Neural crest cell (in vitro differentiated cells): ENCODE measurements around the gene PCNP. TPM values are rescaled to one million over a fixed set of nuclear protein-coding genes. Genes with fewer than 3 reads are reported as not detected.

Experiments used
- DNase-seq: peaks from one replicate; pipeline ENCODE4 v3.0.0; 2021; ENCODE audit warnings: low read depth, mixed read lengths, low spot score
- H3K27ac Mint-ChIP-seq: one replicate; pipeline ENCODE4 v1.8.0; 2021; ENCODE audit warnings: mild to moderate bottlenecking, mixed read lengths; ENCODE audit not compliant: unreplicated experiment
- H3K27me3 Mint-ChIP-seq: 2 replicates; pipeline ENCODE4 v1.8.0; 2021; ENCODE audit warnings: low read depth, mild to moderate bottlenecking, mixed read lengths
- H3K36me3 Mint-ChIP-seq: 2 replicates; pipeline ENCODE4 v1.8.0; 2021; ENCODE audit warnings: low read depth, mild to moderate bottlenecking, mixed read lengths
- H3K4me1 Mint-ChIP-seq: 2 replicates; pipeline ENCODE4 v1.8.0; 2021; ENCODE audit warnings: mixed read lengths
- H3K4me3 Mint-ChIP-seq: one replicate; pipeline ENCODE4 v1.8.0; 2021; ENCODE audit warnings: mild to moderate bottlenecking, mixed read lengths
- H3K9me3 Mint-ChIP-seq: 2 replicates; pipeline ENCODE4 v1.8.0; 2021; ENCODE audit warnings: mixed read lengths
- CTCF ChIP-seq: fragments of 200-600 bp; sonication (generic); conservative IDR thresholded peaks from 2 replicates; pipeline ENCODE4 v1.5.0; 2021; ENCODE audit warnings: antibody characterized with exemption, mild to moderate bottlenecking
- long read RNA-seq: library from polyadenylated mRNA; unstranded; transcript quantifications from one replicate; pipeline ENCODE4 v2.0.0, GENCODE V29; 2020
- total RNA-seq: library from RNA; stranded (reverse); gene quantifications from 2 replicates; pipeline ENCODE4 v1.2.1, GENCODE V29; 2021

Gene PCNP, protein sequence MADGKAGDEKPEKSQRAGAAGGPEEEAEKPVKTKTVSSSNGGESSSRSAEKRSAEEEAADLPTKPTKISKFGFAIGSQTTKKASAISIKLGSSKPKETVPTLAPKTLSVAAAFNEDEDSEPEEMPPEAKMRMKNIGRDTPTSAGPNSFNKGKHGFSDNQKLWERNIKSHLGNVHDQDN
- 153 and 167 TPM in 2 replicates for total RNA-seq
- long read RNA-seq, transcript PCNP-201 (5 exons, 2,342 nt), result major isoform, 288 of 469 reads
- long read RNA-seq, transcript PCNP-202 (5 exons, 2,165 nt), result minor isoform, 89 of 469 reads
- long read RNA-seq, transcript PCNP-206 (3 exons, 742 nt), result minor isoform, 7 of 469 reads
- long read RNA-seq, transcript PCNP-204 (4 exons, 2,028 nt), result minor isoform, 21 of 469 reads
- long read RNA-seq, partial matches to known transcripts, result 14 of 469 reads
- long read RNA-seq, other reads (novel, unspliced or antisense), result 43 of 469 reads

DNA sequence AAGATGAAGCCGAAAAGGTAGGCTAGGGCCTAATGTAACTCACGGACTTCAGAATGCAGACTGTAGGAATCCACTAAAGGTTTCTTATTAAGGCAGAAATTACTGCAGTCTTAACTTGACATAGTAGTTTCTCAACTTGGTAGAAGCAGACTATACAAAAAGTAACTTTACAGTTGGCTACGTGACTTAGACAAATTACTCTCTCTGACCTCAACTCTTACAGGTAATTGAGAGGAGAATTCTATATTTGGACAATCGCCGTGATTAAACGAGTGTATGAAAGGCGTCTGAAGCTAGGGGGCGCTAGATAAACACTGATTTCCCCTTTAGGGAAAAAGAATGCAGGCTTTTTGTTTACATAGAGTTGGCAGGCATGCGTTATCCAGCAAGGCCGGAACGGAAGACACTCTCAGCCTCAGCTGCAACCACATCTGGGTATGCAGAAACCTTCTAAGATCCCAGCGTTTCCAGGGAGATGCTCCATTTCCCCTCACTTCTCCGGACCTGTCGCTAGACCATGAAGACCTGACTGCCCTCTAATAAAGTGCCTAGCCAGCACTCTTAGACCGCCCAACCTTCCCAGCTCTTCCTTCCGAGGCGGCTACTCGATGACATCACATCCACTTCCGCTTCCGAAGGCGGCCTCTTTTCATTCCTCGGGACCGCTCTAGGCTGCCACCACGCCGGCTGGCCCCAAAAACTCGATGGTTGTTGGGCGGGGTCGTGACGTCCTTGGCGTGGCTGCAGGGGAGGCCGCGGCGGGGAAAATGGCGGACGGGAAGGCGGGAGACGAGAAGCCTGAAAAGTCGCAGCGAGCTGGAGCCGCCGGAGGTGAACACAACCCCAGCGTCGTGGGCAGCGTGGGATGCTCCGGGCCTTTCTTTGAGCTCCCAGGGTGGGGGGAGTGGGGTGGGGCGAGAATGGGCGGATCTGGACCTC is at the start of gene PCNP:
Gene PCNP (plus strand): TSS at position 732 of the 939 bp plus-strand sequence. CDS start 36 bp downstream, at position 768.
- H3K4me3 Mint-ChIP-seq, result peak within 1 kb of the TSS; percentile 95
- peaks cover 8% of the 10 kb centered on the region for H3K36me3 Mint-ChIP-seq
- peak; percentile 97 for TF ChIP-seq CTCF
- peak within 1 kb of the TSS; percentile 100 for H3K27ac Mint-ChIP-seq
- peaks cover 34% of the 10 kb centered on the region for H3K4me1 Mint-ChIP-seq
- H3K27me3 Mint-ChIP-seq, result no peaks in the 10 kb centered on the region
- peak; percentile 99 for DNase-seq
- no peaks in the 10 kb centered on the region for H3K9me3 Mint-ChIP-seq

DNA sequence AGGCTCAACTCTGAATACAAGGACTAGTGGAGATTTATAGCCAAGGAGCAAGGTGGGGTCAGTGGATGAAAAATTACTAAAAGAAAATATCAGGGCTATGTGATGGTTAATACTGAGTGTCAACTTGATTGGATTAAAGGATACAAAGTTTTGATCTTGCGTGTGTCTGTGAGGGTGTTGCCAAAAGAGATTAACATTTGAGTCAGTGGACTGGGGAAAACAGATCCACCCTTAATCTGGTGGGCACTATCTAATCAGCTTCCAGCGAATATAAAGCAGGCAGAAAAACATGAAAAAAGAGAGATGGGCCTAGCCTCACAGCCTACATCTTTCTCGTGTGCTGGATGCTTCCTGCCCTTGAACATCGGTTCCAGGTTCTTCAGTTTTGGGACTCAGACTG is 46.5 kb upstream of the PCNP start:
- no peak overlapping the region for H3K27ac Mint-ChIP-seq

DNA sequence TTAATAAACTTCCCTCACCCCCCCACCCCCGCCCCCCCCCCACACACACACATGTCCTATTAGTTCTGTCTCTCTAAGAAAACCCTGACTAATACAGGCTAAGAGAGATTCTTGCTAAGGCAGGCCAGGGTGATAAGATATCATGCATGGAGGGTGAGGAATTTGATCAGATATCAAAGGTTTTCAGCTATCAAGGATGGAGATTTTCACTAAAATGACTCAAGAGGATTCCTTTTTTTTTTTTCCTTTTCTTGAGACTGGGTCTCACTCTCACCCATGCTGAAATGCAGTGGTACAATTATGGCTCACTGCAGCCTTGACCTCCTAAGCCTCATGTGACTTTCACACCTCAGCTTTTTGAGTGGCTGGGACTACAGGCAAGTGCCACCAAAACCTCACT is 46.1 kb upstream of the PCNP start:
- H3K36me3 Mint-ChIP-seq, result no peaks in the 10 kb centered on the region
- TF ChIP-seq CTCF, result no peak
- no peaks in the 10 kb centered on the region for H3K27me3 Mint-ChIP-seq
- no peak overlapping the region for H3K27ac Mint-ChIP-seq
- DNase-seq, result no peak
- H3K4me3 Mint-ChIP-seq, result no peak overlapping the region
- no peaks in the 10 kb centered on the region for H3K4me1 Mint-ChIP-seq
- H3K9me3 Mint-ChIP-seq, result peaks cover 3% of the 10 kb centered on the region

More for the DNA sequence above, 46.5 kb upstream of the PCNP start:
- H3K4me1 Mint-ChIP-seq, result no peaks in the 10 kb centered on the region
- H3K36me3 Mint-ChIP-seq, result no peaks in the 10 kb centered on the region
- no peak overlapping the region for H3K4me3 Mint-ChIP-seq
- no peak for DNase-seq
- H3K27me3 Mint-ChIP-seq, result peaks cover under 1% of the 10 kb centered on the region
- TF ChIP-seq CTCF, result no peak
- H3K9me3 Mint-ChIP-seq, result peaks cover 3% of the 10 kb centered on the region

DNA sequence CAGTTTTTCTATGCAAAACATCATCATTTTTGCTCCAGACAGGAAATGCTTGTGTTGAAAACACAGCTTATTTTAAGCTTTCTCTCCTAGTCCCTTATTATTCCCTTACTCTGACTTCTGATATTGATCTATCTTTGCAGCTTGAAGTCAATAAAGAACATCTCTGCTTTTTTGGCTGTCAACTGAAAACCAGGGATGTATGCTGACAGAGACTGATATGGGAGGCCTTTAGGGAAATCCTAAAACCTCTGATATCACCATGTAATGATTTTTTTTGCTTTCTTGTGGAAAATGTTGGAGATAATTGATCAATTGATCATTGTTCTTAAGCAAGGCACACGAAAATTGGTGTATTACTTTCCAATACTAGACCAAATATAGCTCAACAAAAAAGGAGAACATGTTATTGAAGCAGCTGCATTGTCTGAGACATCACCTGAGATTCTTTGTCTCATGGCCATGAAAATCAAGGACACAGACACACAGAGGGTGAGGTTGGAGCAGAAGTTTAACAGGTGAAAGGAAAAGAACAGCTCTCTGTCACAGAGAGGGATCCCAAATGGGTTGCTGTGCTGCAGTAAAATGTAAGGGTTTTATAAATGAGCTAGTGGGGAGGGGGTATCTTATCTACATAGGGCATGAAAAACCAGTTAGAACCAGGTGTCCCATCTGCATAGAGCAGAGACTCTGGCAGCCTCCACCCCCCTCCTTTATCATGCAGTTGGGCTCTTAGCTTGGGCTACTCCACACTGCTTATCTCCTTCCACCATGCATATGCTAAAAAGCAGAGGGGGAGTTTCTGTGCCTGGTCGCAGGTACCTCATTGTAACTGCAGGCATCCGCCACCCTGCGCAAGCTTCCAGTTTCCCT is 43.9 kb upstream of the PCNP start:
- Mint-ChIP-seq H3K4me1 (no peaks in the 10 kb centered on the region), H3K4me3 (no peak overlapping the region), H3K9me3 (peaks cover 3% of the 10 kb centered on the region), H3K27ac (no peak overlapping the region), H3K36me3 (no peaks in the 10 kb centered on the region), H3K27me3 (peaks cover 3% of the 10 kb centered on the region)
- TF ChIP-seq CTCF, result no peak
- no peak for DNase-seq

DNA sequence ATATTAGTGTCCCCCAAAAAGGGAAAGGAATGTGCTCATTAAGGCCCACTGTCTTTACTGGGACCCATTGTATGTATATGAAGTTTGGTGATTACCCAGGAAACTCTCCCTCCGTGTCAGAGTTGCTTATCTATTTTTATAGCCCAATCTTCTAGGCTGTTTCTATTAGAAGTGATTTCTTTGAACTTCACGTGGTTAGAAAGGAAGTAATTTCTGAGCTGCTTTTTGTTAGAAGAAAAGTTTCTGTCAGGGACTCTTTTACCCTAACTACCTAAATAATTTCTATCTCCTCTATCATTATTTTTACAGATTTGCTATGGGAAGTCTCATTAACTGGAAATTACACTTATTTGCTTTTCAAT is 43.3 kb upstream of the PCNP start:
- Mint-ChIP-seq H3K4me3 (no peak overlapping the region), H3K36me3 (no peaks in the 10 kb centered on the region), H3K27ac (no peak overlapping the region), H3K9me3 (peaks cover 3% of the 10 kb centered on the region), H3K27me3 (peaks cover 3% of the 10 kb centered on the region), H3K4me1 (no peaks in the 10 kb centered on the region)
- no peak for TF ChIP-seq CTCF
- no peak for DNase-seq
